Vagina (tissue), 2 donors: Measurements from ENCODE around the gene MINDY4B. TPM values are rescaled to one million over a fixed set of nuclear protein-coding genes. Genes with fewer than 3 reads are reported as not detected.

Experiments used
- DNase-seq, 2 donors: peaks; one replicate each; pipeline ENCODE4 v3.0.0-alpha.2; 2017; ENCODE audit errors: extremely low spot score in 2 of 2
- H3K27ac ChIP-seq: fragments of 200-600 bp; sonication (generic); one replicate; pipeline ENCODE4 v1.5.1; 2019
- H3K27me3 ChIP-seq: fragments of 200-600 bp; sonication (generic); one replicate; pipeline ENCODE4 v1.5.1; 2019
- H3K36me3 ChIP-seq, 2 donors: fragments of 200-600 bp; sonication (generic); one replicate each; pipeline ENCODE4 v1.5.1; 2017 to 2019
- H3K4me1 ChIP-seq: fragments of 200-600 bp; sonication (generic); one replicate; pipeline ENCODE4 v1.5.1; 2019
- H3K4me3 ChIP-seq, 2 donors: fragments of 200-600 bp; sonication (generic); 1 replicate in 1 of 2; 2 replicates in 1 of 2; pipeline ENCODE4 v1.5.1; 2016 to 2019
- H3K9me3 ChIP-seq: fragments of 200-600 bp; sonication (generic); one replicate; pipeline ENCODE4 v1.5.1; 2019
- CTCF ChIP-seq, 3 experiments: fragments of 450-650 bp in 2 of 3; fragments of 200-600 bp in 1 of 3; sonication (generic) in 1 of 3; IDR thresholded peaks; one replicate each; pipeline ENCODE4 v1.5.1; 2017 to 2019; ENCODE audit warnings: antibody characterized with exemption in 3 of 3, mild to moderate bottlenecking in 2 of 3, moderate library complexity in 2 of 3
- POLR2A ChIP-seq, 2 donors: fragments of 450-650 bp; IDR thresholded peaks; one replicate each; pipeline ENCODE4 v1.6.1; 2017; ENCODE audit warnings: antibody characterized with exemption in 2 of 2, mild to moderate bottlenecking in 2 of 2, moderate library complexity in 2 of 2
- POLR2AphosphoS5 ChIP-seq, 2 donors: sonication (generic); formaldehyde crosslinking; IDR thresholded peaks; one replicate each; pipeline ENCODE4 v1.9.0; 2017; ENCODE audit warnings: antibody characterized with exemption in 2 of 2, mild to moderate bottlenecking in 2 of 2, low read depth in 1 of 2; ENCODE audit not compliant: insufficient read depth in 1 of 2
- intact Hi-C: fragments of 100-400 bp; cut with DNase I; formaldehyde crosslinking; loops from one replicate; pipeline ENCODE4 v1.15.1; 2023
- total RNA-seq: library from RNA; depleted of rRNA; stranded (reverse); fragments of >200 nt; gene quantifications from one replicate; pipeline ENCODE4 v1.2.3, GENCODE V29; 2016

MINDY4B gene
- total RNA-seq, 1 donor from 2014 or later, result not detected

DNA sequence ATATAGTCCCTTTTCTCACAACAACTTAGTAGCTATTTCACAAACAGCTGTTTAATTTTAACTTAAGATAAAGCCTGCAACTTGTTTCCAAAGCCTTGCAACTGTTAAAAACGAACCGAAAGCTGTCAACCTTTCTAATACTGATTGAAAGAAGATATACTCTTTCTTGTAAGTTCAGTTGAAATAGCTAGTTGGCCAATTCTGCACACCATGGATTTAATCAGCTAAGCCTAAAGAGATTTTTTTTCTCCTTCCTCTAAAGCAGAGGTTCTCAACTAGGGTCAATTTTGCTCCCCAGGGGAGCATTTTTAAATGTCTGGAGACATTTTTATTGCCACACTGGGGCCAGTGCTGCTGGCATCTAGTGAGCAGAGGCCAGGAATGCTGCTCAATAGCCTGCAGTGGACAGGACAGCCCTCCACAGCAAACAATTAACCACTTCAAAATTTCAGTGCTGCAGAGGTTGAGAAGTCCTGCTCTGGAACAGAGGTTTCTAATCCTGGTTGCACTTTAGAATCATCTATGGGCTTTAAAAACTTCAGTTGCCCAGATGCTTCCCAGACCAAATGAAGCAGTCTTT is 26.2 kb downstream of the MINDY4B start:
- no peaks in the 10 kb centered on the region for H3K27me3 ChIP-seq
- H3K4me1 ChIP-seq, result peaks cover 4% of the 10 kb centered on the region
- no peak overlapping the region for H3K27ac ChIP-seq
- intact Hi-C loops, result no loop called here
- H3K4me3 ChIP-seq, result no peak overlapping the region
- H3K36me3 ChIP-seq, result no peaks in the 10 kb centered on the region
- TF ChIP-seq POLR2AphosphoS5 (IDR thresholded peaks at IDR 0.05; ENCODE audit: insufficient read depth in 1 of 2, low read depth in 1 of 2) (no peak), POLR2A (IDR thresholded peaks at IDR 0.05) (no peak), CTCF (IDR thresholded peaks at IDR 0.05) (no peak)
- no peak for DNase-seq
- H3K9me3 ChIP-seq, result no peaks in the 10 kb centered on the region

DNA sequence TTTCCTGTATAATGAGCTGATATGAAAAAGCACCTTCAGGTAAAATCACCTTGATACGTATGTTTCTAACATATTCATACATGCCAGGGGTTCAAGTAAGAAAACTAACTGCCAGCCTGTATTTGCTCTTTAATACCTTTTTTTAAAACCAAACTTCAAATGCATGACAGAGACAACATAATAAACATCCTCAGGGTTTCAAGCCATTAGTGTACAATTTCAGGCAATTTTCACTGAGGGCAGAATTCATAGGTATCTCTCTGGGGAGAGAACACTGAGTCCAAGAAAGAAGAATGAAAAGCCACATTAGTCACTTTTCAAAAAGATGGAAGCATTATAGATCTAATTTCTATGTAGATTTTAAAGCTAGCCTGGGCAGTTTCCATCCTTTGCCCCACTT is 26.9 kb downstream of the MINDY4B start:
- Histone ChIP-seq H3K4me1 (peaks cover 4% of the 10 kb centered on the region), H3K36me3 (no peaks in the 10 kb centered on the region), H3K27ac (no peak overlapping the region), H3K9me3 (no peaks in the 10 kb centered on the region), H3K4me3 (no peak overlapping the region), H3K27me3 (no peaks in the 10 kb centered on the region)
- TF ChIP-seq POLR2A (IDR thresholded peaks at IDR 0.05), result no peak
- TF ChIP-seq POLR2AphosphoS5 (IDR thresholded peaks at IDR 0.05; ENCODE audit: insufficient read depth in 1 of 2, low read depth in 1 of 2), result no peak
- no peak for TF ChIP-seq CTCF (IDR thresholded peaks at IDR 0.05)
- intact Hi-C loops, result no loop called here
- no peak for DNase-seq

- H3K4me3 ChIP-seq, result no peak overlapping the region
- no peaks in the 10 kb centered on the region for H3K36me3 ChIP-seq
- TF ChIP-seq CTCF (IDR thresholded peaks at IDR 0.05) (no peak), POLR2A (IDR thresholded peaks at IDR 0.05) (no peak), POLR2AphosphoS5 (IDR thresholded peaks at IDR 0.05; ENCODE audit: insufficient read depth in 1 of 2, low read depth in 1 of 2) (no peak)
- H3K27ac ChIP-seq, result no peak overlapping the region
- no peaks in the 10 kb centered on the region for H3K27me3 ChIP-seq
- intact Hi-C loops, result no loop called here
- peaks cover 4% of the 10 kb centered on the region for H3K4me1 ChIP-seq
- no peaks in the 10 kb centered on the region for H3K9me3 ChIP-seq
- DNase-seq, result no peak
Measured at GRCh38 chr3:150877303-150877702, 27.9 kb downstream of the MINDY4B start.

GRCh38 chr3:150876611-150877265 is 28.5 kb downstream of the MINDY4B start:
- H3K36me3 ChIP-seq, result no peaks in the 10 kb centered on the region
- peaks cover 4% of the 10 kb centered on the region for H3K4me1 ChIP-seq
- TF ChIP-seq CTCF (IDR thresholded peaks at IDR 0.05) (no peak), POLR2A (IDR thresholded peaks at IDR 0.05) (no peak), POLR2AphosphoS5 (IDR thresholded peaks at IDR 0.05; ENCODE audit: insufficient read depth in 1 of 2, low read depth in 1 of 2) (no peak)
- no peak overlapping the region for H3K27ac ChIP-seq
- no peaks in the 10 kb centered on the region for H3K27me3 ChIP-seq
- no peak overlapping the region for H3K4me3 ChIP-seq
- no peaks in the 10 kb centered on the region for H3K9me3 ChIP-seq
- DNase-seq, result no peak
- intact Hi-C loops, result no loop called here

GRCh38 chr3:150875548-150875947 is 29.7 kb downstream of the MINDY4B start:
- H3K9me3 ChIP-seq, result no peaks in the 10 kb centered on the region
- H3K4me3 ChIP-seq, result no peak overlapping the region
- H3K27me3 ChIP-seq, result no peaks in the 10 kb centered on the region
- intact Hi-C loops, result no loop called here
- H3K36me3 ChIP-seq, result no peaks in the 10 kb centered on the region
- peaks cover 4% of the 10 kb centered on the region for H3K4me1 ChIP-seq
- TF ChIP-seq CTCF (IDR thresholded peaks at IDR 0.05) (no peak), POLR2AphosphoS5 (IDR thresholded peaks at IDR 0.05; ENCODE audit: insufficient read depth in 1 of 2, low read depth in 1 of 2) (no peak), POLR2A (IDR thresholded peaks at IDR 0.05) (no peak)
- H3K27ac ChIP-seq, result no peak overlapping the region
- no peak for DNase-seq
